ENCODE results near the gene XPA.

XPA gene

GRCh38 chr9:97675655-97676054 lies 21.5 kb downstream of the XPA start:
- no peak for TF ChIP-seq FOXP2 (optimal IDR thresholded peaks at IDR 0.05; ENCODE audit: borderline replicate concordance, extremely low read depth, extremely low read length, insufficient read depth)
- no peak for TF ChIP-seq TAF1 (IDR thresholded peaks at IDR 0.05; ENCODE audit: borderline replicate concordance, insufficient read depth, low read length)
- TF ChIP-seq REST (IDR thresholded peaks at IDR 0.05; ENCODE audit: insufficient read depth in 1 of 2, low read depth in 2 of 2, low read length in 2 of 2), result no peak
- TF ChIP-seq POLR2AphosphoS5 (IDR thresholded peaks at IDR 0.05; ENCODE audit: low read depth, low read length), result no peak
- no peak for TF ChIP-seq SIN3A (IDR thresholded peaks at IDR 0.05; ENCODE audit: borderline replicate concordance, insufficient read depth, low read length)

DNA sequence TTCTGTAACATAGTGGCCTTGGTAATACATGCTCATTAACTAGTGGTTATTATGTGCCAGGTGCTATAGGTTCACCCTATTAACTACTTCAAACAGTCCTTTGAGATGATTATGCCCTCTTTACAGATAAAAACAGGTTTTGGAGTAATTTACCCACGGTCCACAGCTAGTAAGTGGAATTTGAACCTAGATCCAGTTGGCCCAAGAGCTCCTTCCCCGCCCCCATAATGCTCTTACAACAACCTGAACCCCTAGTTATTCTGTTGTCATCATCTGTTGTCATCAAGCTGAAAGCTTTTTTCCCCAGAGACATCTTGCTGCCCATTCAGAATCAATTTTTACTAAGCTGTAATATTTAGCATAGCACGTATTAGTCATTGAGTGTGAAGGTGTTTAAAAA lies 23.2 kb downstream of the XPA start:
- TF ChIP-seq POLR2AphosphoS5 (IDR thresholded peaks at IDR 0.05; ENCODE audit: low read depth, low read length) (no peak), REST (IDR thresholded peaks at IDR 0.05; ENCODE audit: insufficient read depth in 1 of 2, low read depth in 2 of 2, low read length in 2 of 2) (no peak), TAF1 (IDR thresholded peaks at IDR 0.05; ENCODE audit: borderline replicate concordance, insufficient read depth, low read length) (no peak), FOXP2 (optimal IDR thresholded peaks at IDR 0.05; ENCODE audit: borderline replicate concordance, extremely low read depth, extremely low read length, insufficient read depth) (no peak), SIN3A (IDR thresholded peaks at IDR 0.05; ENCODE audit: borderline replicate concordance, insufficient read depth, low read length) (no peak)

- TF ChIP-seq FOXP2 (optimal IDR thresholded peaks at IDR 0.05; ENCODE audit: borderline replicate concordance, extremely low read depth, extremely low read length, insufficient read depth), result no peak
- no peak for TF ChIP-seq REST (IDR thresholded peaks at IDR 0.05; ENCODE audit: insufficient read depth in 1 of 2, low read depth in 2 of 2, low read length in 2 of 2)
- no peak for TF ChIP-seq POLR2AphosphoS5 (IDR thresholded peaks at IDR 0.05; ENCODE audit: low read depth, low read length)
- TF ChIP-seq SIN3A (IDR thresholded peaks at IDR 0.05; ENCODE audit: borderline replicate concordance, insufficient read depth, low read length), result no peak
- no peak for TF ChIP-seq TAF1 (IDR thresholded peaks at IDR 0.05; ENCODE audit: borderline replicate concordance, insufficient read depth, low read length)
These were observed 24.7 kb downstream of the XPA start for GRCh38 chr9:97672403-97672802.

GRCh38 chr9:97670586-97670985 lies 26.6 kb downstream of the XPA start:
- TF ChIP-seq TAF1 (IDR thresholded peaks at IDR 0.05; ENCODE audit: borderline replicate concordance, insufficient read depth, low read length) (no peak), POLR2AphosphoS5 (IDR thresholded peaks at IDR 0.05; ENCODE audit: low read depth, low read length) (no peak), FOXP2 (optimal IDR thresholded peaks at IDR 0.05; ENCODE audit: borderline replicate concordance, extremely low read depth, extremely low read length, insufficient read depth) (no peak), SIN3A (IDR thresholded peaks at IDR 0.05; ENCODE audit: borderline replicate concordance, insufficient read depth, low read length) (no peak), REST (IDR thresholded peaks at IDR 0.05; ENCODE audit: insufficient read depth in 1 of 2, low read depth in 2 of 2, low read length in 2 of 2) (no peak)

- no peak for TF ChIP-seq POLR2AphosphoS5 (IDR thresholded peaks at IDR 0.05; ENCODE audit: low read depth, low read length)
- no peak for TF ChIP-seq SIN3A (IDR thresholded peaks at IDR 0.05; ENCODE audit: borderline replicate concordance, insufficient read depth, low read length)
- no peak for TF ChIP-seq FOXP2 (optimal IDR thresholded peaks at IDR 0.05; ENCODE audit: borderline replicate concordance, extremely low read depth, extremely low read length, insufficient read depth)
- no peak for TF ChIP-seq REST (IDR thresholded peaks at IDR 0.05; ENCODE audit: insufficient read depth in 1 of 2, low read depth in 2 of 2, low read length in 2 of 2)
- TF ChIP-seq TAF1 (IDR thresholded peaks at IDR 0.05; ENCODE audit: borderline replicate concordance, insufficient read depth, low read length), result no peak
These were observed 28.7 kb downstream of the XPA start for GRCh38 chr9:97668485-97668884.
